Measurements from ENCODE around the gene STAB1. TPM values are rescaled to one million over a fixed set of nuclear protein-coding genes. Genes with fewer than 3 reads are reported as not detected.

Gene STAB1
- polyA plus RNA-seq, 2 of the 4 experiments (the other 2 are of a cell fraction) = not detected

DNA sequence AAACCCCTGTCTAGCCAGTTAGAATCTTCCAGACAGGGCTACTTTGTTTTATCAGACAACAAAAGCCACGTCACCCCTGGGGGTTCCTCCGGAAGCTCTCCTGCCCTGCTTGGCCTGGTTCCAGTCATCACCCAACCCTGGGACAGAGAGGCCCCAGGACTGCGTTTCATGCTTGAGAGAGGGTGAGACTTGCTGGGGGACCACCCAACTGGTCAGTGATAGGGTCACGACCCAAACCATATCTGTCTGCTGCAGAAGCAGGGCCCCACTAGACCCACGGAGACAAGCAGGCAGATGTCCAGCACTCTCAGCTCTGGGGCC lies 37.3 kb downstream of the STAB1 start:
- Histone ChIP-seq H3K4me1 (peaks cover 18% of the 10 kb centered on the region), H3K4me3 (peak overlapping the region; percentile 87), H3K4me2 (peak overlapping the region; percentile 91), H3K9me3 (no peaks in the 10 kb centered on the region), H3K27ac (peak overlapping the region; percentile 94)
- ATAC-seq = no peak
- FAIRE-seq = no peak
- no peak for DNase-seq (ENCODE audit: low read depth in 1 of 2, low spot score in 1 of 2)
- TF ChIP-seq TFCP2L1 (CRISPR knock-in tag; IDR thresholded peaks at IDR 0.05) (no peak), KDM5A (IDR thresholded peaks at IDR 0.05) (no peak), BHLHE40 (IDR thresholded peaks at IDR 0.05; ENCODE audit: low read depth, low read length) (no peak), MAZ (IDR thresholded peaks at IDR 0.05; ENCODE audit: borderline replicate concordance, low read depth, low read length) (no peak), JUNB (IDR thresholded peaks at IDR 0.05) (no peak), FOSB (CRISPR knock-in tag; IDR thresholded peaks at IDR 0.05) (no peak), EHF (CRISPR knock-in tag; IDR thresholded peaks at IDR 0.05) (no peak), NR3C1 (IDR thresholded peaks at IDR 0.05) (no peak)
- TF ChIP-seq, protein P1, sequence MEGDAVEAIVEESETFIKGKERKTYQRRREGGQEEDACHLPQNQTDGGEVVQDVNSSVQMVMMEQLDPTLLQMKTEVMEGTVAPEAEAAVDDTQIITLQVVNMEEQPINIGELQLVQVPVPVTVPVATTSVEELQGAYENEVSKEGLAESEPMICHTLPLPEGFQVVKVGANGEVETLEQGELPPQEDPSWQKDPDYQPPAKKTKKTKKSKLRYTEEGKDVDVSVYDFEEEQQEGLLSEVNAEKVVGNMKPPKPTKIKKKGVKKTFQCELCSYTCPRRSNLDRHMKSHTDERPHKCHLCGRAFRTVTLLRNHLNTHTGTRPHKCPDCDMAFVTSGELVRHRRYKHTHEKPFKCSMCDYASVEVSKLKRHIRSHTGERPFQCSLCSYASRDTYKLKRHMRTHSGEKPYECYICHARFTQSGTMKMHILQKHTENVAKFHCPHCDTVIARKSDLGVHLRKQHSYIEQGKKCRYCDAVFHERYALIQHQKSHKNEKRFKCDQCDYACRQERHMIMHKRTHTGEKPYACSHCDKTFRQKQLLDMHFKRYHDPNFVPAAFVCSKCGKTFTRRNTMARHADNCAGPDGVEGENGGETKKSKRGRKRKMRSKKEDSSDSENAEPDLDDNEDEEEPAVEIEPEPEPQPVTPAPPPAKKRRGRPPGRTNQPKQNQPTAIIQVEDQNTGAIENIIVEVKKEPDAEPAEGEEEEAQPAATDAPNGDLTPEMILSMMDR (IDR thresholded peaks at IDR 0.05) = no peak
- TF ChIP-seq, protein P2, sequence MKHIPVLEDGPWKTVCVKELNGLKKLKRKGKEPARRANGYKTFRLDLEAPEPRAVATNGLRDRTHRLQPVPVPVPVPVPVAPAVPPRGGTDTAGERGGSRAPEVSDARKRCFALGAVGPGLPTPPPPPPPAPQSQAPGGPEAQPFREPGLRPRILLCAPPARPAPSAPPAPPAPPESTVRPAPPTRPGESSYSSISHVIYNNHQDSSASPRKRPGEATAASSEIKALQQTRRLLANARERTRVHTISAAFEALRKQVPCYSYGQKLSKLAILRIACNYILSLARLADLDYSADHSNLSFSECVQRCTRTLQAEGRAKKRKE (CRISPR knock-in tag; IDR thresholded peaks at IDR 0.05; ENCODE audit: low read depth) = no peak
- TF ChIP-seq, protein P3, sequence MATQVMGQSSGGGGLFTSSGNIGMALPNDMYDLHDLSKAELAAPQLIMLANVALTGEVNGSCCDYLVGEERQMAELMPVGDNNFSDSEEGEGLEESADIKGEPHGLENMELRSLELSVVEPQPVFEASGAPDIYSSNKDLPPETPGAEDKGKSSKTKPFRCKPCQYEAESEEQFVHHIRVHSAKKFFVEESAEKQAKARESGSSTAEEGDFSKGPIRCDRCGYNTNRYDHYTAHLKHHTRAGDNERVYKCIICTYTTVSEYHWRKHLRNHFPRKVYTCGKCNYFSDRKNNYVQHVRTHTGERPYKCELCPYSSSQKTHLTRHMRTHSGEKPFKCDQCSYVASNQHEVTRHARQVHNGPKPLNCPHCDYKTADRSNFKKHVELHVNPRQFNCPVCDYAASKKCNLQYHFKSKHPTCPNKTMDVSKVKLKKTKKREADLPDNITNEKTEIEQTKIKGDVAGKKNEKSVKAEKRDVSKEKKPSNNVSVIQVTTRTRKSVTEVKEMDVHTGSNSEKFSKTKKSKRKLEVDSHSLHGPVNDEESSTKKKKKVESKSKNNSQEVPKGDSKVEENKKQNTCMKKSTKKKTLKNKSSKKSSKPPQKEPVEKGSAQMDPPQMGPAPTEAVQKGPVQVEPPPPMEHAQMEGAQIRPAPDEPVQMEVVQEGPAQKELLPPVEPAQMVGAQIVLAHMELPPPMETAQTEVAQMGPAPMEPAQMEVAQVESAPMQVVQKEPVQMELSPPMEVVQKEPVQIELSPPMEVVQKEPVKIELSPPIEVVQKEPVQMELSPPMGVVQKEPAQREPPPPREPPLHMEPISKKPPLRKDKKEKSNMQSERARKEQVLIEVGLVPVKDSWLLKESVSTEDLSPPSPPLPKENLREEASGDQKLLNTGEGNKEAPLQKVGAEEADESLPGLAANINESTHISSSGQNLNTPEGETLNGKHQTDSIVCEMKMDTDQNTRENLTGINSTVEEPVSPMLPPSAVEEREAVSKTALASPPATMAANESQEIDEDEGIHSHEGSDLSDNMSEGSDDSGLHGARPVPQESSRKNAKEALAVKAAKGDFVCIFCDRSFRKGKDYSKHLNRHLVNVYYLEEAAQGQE (IDR thresholded peaks at IDR 0.05) = no peak
- TF ChIP-seq, protein P4, sequence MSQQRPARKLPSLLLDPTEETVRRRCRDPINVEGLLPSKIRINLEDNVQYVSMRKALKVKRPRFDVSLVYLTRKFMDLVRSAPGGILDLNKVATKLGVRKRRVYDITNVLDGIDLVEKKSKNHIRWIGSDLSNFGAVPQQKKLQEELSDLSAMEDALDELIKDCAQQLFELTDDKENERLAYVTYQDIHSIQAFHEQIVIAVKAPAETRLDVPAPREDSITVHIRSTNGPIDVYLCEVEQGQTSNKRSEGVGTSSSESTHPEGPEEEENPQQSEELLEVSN (IDR thresholded peaks at IDR 0.05; ENCODE audit: borderline replicate concordance, low read depth) = no peak
- TF ChIP-seq, protein P5, sequence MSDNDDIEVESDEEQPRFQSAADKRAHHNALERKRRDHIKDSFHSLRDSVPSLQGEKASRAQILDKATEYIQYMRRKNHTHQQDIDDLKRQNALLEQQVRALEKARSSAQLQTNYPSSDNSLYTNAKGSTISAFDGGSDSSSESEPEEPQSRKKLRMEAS (IDR thresholded peaks at IDR 0.05) = no peak
- 80% methylated on average over 1 of the region's 5 CpGs for WGBS (ENCODE audit: missing lambda C conversion rate)
- POLR2A ChIA-PET = no interaction called here
- CTCF ChIA-PET = interaction anchor here (0.9 to 1.0 kb wide), 2 partner anchors 60 to 61 kb away, joined by 3 to 4 read pairs; no protein-coding TSS in a partner anchor

DNA sequence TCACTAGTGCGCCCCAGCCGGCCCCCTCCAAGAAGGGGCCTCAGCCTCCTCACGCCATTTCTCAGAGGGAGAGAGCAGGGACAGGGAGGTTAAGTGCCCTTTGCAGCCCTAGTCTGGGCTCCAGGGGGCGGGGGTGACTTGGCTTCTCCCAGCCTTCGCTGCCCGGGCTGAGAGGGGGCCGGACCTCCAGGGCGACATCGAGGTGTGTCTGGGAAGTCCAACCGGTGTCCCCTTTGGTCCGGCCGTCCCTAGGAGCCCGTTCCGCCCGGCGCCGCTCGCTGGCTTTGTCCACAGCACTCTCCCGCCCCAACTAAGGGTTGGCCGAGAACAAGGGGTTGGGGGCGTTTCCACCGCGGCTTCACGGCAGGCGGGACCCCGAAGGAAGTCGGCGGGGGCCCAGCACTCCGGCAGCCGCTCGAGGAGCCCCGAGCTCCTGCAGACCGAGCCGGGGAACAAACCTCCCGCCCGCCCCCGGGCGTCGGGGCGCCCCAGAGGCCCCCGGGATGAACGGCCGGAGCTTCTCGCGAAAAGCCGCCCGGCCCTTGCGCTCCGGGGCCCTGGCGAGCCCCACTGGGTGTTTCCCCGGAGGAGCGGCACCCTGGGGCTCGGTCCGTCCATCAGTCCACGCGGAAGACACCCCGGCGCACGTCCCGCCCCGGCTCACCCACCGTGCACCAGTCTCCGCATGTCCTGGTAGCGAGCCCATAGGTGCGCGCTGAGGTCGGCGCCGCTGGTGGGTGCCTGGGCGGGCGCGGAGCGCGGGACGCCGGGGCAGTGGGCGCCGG lies 37.9 kb downstream of the STAB1 start:
- Histone ChIP-seq H3K9me3 (no peaks in the 10 kb centered on the region), H3K4me2 (peak overlapping the region; percentile 91), H3K4me1 (peaks cover 23% of the 10 kb centered on the region), H3K4me3 (peak overlapping the region; percentile 87), H3K27ac (peak overlapping the region; percentile 94)
- CTCF ChIA-PET = interaction anchor here (1.0 kb wide), 1 partner anchor 61 kb away, joined by 4 read pairs; no protein-coding TSS in a partner anchor
- DNase-seq (ENCODE audit: low read depth in 1 of 2, low spot score in 1 of 2) (peak in 1 of 2 experiments; percentile 33), FAIRE-seq (no peak), ATAC-seq (peak in 1 of 2 experiments; percentile 3; a peak in 1 of 6 replicates)
- TF ChIP-seq RFX5 (IDR thresholded peaks at IDR 0.05) = no peak
- TF ChIP-seq, protein P5 (IDR thresholded peaks at IDR 0.05) = 0 out of 2 replicates have a peak, but pooled peaks have one; percentile 14
- WGBS (ENCODE audit: missing lambda C conversion rate) = 3% methylated on average over 8 of the region's 78 CpGs
- POLR2A ChIA-PET = no interaction called here
